Measurements from ENCODE around the gene MT1A. TPM values are rescaled to one million over a fixed set of nuclear protein-coding genes. Genes with fewer than 3 reads are reported as not detected.

MT1A gene
- total RNA-seq, 4 donors from 2014 or later: 9.9 to 171 (median 25.5) TPM; not detected in 1

DNA sequence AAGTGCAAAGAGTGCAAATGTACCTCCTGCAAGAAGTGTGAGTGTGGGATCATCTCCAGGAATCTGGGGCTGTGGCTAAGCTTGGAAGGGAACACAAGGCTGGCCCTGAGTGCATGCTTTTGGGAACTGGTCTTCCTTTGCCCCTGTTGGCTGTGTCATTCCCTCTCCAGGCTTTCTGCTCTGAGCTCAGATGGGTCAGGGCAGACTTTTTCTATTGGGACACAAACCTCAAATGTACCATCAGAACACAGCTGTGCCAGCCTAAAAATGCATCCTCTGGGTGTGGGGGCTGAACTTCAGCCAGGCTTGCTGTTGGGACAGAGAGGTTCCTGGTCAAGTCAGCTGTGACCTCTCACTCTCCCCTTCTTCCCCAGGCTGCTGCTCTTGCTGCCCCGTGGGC lies 14.1 kb downstream of the MT1A start:
- ATAC-seq: no peak
- WGBS, 2 donors (ENCODE audit: low coverage in 1 of 2): 43 to 67% methylated on average over 1 of the region's 1 CpG
- Histone ChIP-seq H3K9me3 (no peaks in the 10 kb centered on the region), H3K4me1 (peaks cover 0 to 5% (median 0%) of the 10 kb centered on the region in 3 donors), H3K27ac (no peak overlapping the region), H3K27me3 (peaks cover 32% of the 10 kb centered on the region), H3K4me3 (no peak overlapping the region), H3K36me3 (no peaks in the 10 kb centered on the region)
- TF ChIP-seq, protein P1, sequence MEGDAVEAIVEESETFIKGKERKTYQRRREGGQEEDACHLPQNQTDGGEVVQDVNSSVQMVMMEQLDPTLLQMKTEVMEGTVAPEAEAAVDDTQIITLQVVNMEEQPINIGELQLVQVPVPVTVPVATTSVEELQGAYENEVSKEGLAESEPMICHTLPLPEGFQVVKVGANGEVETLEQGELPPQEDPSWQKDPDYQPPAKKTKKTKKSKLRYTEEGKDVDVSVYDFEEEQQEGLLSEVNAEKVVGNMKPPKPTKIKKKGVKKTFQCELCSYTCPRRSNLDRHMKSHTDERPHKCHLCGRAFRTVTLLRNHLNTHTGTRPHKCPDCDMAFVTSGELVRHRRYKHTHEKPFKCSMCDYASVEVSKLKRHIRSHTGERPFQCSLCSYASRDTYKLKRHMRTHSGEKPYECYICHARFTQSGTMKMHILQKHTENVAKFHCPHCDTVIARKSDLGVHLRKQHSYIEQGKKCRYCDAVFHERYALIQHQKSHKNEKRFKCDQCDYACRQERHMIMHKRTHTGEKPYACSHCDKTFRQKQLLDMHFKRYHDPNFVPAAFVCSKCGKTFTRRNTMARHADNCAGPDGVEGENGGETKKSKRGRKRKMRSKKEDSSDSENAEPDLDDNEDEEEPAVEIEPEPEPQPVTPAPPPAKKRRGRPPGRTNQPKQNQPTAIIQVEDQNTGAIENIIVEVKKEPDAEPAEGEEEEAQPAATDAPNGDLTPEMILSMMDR (IDR thresholded peaks at IDR 0.05): no peak
- TF ChIP-seq POLR2AphosphoS5 (IDR thresholded peaks at IDR 0.05) (no peak), EP300 (IDR thresholded peaks at IDR 0.05) (no peak)

- 72 to 76% methylated on average over 6 to 7 of the region's 7 CpGs for WGBS, 2 donors (ENCODE audit: low coverage in 1 of 2)
- TF ChIP-seq POLR2A (IDR thresholded peaks at IDR 0.05) (no peak), EP300 (IDR thresholded peaks at IDR 0.05) (no peak)
- TF ChIP-seq, protein P1 (IDR thresholded peaks at IDR 0.05): no peak
These were observed 14.8 kb downstream of the MT1A start for GRCh38 chr16:56653218-56653617.

GRCh38 chr16:56657555-56658326 lies 19.3 kb downstream of the MT1A start, which contains the start of gene MT1F:
MT1F (plus strand) TSS chr16:56657959; CDS start chr16:56658059, 100 bp downstream.
- peak within 1 kb of the TSS in 3 of 4 donors; percentile 38 to 68 (median 47) for H3K27ac ChIP-seq
- H3K4me3 ChIP-seq: peak within 1 kb of the TSS; percentile 24 to 55
- H3K36me3 ChIP-seq: no peaks in the 10 kb centered on the region
- H3K9me3 ChIP-seq: no peaks in the 10 kb centered on the region
- H3K27me3 ChIP-seq: peaks cover 57% of the 10 kb centered on the region
- peak; percentile 77 for ATAC-seq
- peaks cover 0 to 22% (median 4%) of the 10 kb centered on the region in 3 donors for H3K4me1 ChIP-seq
- 0% methylated on average over 1 of the region's 46 CpGs; no CpG with 5 or more reads in 1 of the 2 donors for WGBS, 2 donors (ENCODE audit: low coverage in 1 of 2)
- TF ChIP-seq EP300 (IDR thresholded peaks at IDR 0.05): no peak

More at GRCh38 chr16:56653218-56653617, 14.8 kb downstream of the MT1A start:
- H3K27me3 ChIP-seq: peaks cover 32% of the 10 kb centered on the region
- no peaks in the 10 kb centered on the region for H3K36me3 ChIP-seq
- H3K27ac ChIP-seq: no peak overlapping the region
- H3K4me1 ChIP-seq: peaks cover 0 to 11% (median 3%) of the 10 kb centered on the region in 3 donors
- ATAC-seq: no peak
- H3K4me3 ChIP-seq: no peak overlapping the region
- H3K9me3 ChIP-seq: no peaks in the 10 kb centered on the region

- peaks cover 64% of the 10 kb centered on the region for H3K27me3 ChIP-seq
- TF ChIP-seq, protein P1 (IDR thresholded peaks at IDR 0.05): no peak
- TF ChIP-seq POLR2A (IDR thresholded peaks at IDR 0.05) (no peak), POLR2AphosphoS5 (IDR thresholded peaks at IDR 0.05) (no peak), EP300 (IDR thresholded peaks at IDR 0.05) (no peak)
These were observed 19.9 kb downstream of the MT1A start for GRCh38 chr16:56658327-56658875.

DNA sequence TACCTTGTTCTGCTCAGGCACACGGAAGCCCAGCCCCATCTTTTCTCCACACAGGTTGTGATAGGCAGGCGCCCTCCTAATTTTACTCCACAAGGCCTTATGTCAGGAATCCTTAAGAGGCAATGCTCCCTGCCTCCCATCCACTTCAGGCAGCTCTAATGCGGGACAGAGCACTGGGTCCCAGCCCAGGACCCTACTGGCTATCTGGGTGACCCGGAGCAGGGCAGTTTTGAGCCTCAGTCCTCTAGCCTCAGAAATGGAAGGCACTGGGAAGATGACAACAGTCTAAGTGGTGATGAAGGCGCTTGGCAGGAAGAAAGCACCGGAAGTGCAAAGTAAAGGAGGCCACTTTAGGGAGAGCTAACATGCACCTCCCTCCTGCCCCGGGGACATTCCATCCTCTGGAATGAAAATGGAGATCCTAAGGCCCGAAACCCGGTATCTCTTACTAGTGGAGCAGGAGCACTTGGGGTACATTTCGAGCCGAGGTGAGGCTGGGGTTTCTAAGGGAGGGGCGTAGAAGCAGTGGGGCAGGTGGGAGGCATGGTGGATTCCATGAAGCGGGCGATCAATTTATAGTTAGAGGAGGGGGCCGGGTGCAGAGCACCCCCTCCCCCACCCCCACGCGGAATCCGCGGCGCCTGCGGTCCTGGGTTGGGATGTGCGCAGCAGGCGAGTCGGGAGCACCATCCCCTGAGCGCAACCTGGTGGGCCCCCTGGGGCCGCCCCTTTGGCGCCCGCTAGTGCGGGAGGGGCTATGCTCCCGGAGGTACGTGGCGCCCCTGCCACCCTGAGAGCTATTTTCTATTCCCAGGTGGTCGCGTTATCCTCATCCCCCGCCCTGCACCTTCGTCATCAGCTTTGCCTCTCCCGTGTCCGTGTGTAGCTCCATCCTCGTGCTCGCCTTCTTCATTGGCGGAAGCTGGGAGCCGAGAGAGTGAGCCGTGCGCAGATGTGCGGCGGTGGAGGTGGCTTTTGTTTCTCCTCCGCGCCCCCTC lies 24.2 kb downstream of the MT1A start:
- Histone ChIP-seq H3K36me3 (no peaks in the 10 kb centered on the region), H3K27ac (no peak overlapping the region), H3K4me1 (peaks cover 0 to 26% (median 8%) of the 10 kb centered on the region in 3 donors), H3K9me3 (no peaks in the 10 kb centered on the region), H3K4me3 (peak overlapping the region in 1 of 2 donors; percentile 24), H3K27me3 (peaks cover 100% of the 10 kb centered on the region)
- ATAC-seq: no peak
- WGBS, 2 donors (ENCODE audit: low coverage in 1 of 2): 22 to 25% methylated on average over 8 to 9 of the region's 48 CpGs
- TF ChIP-seq, protein P1 (IDR thresholded peaks at IDR 0.05): no peak
- TF ChIP-seq EP300 (IDR thresholded peaks at IDR 0.05) (no peak), POLR2A (IDR thresholded peaks at IDR 0.05) (no peak), POLR2AphosphoS5 (IDR thresholded peaks at IDR 0.05) (no peak)

More at GRCh38 chr16:56658327-56658875, 19.9 kb downstream of the MT1A start:
- peak overlapping the region in 1 of 4 donors; percentile 68 for H3K27ac ChIP-seq
- H3K9me3 ChIP-seq: no peaks in the 10 kb centered on the region
- peak overlapping the region in 1 of 2 donors; percentile 55 for H3K4me3 ChIP-seq
- WGBS, 2 donors (ENCODE audit: low coverage in 1 of 2): 8 to 80% methylated on average over 1 to 2 of the region's 10 CpGs
- H3K4me1 ChIP-seq: peaks cover 0 to 28% (median 8%) of the 10 kb centered on the region in 3 donors
- ATAC-seq: no peak
- H3K36me3 ChIP-seq: no peaks in the 10 kb centered on the region
